Activated T-cell treated with anti-CD3 and anti-CD28 coated beads, Interleukin-2, amount 50 U/mL, for 4 hours (primary cell): ENCODE measurements around the gene CSE1L. TPM values are rescaled to one million over a fixed set of nuclear protein-coding genes. Genes with fewer than 3 reads are reported as not detected.
A peak's percentile ranks its signal among the peaks of the same experiment; 100 is the strongest.
"Not testable (repeated sequence)": the region's sequence is repeated elsewhere in the genome, so short reads cannot be mapped to it uniquely, and the experiment has no call there.

ENCODE experiments used
- ATAC-seq, 2 donors: fragments of 200-7000 bp; cut with Tn5 transposase; one replicate each; pipeline ENCODE4 v1.10.0; 2021
- DNase-seq: peaks from one replicate; pipeline ENCODE4 v3.0.0-alpha.2; 2020
- H3K27me3 Mint-ChIP-seq: one replicate; pipeline ENCODE4 v1.8.0; 2021; ENCODE audit warnings: low read depth, mixed read lengths
- H3K36me3 Mint-ChIP-seq: one replicate; pipeline ENCODE4 v1.8.0; 2022; ENCODE audit warnings: mixed read lengths; ENCODE audit not compliant: insufficient read depth
- H3K4me1 Mint-ChIP-seq: one replicate; pipeline ENCODE4 v1.8.0; 2021; ENCODE audit warnings: low read depth, mixed read lengths
- H3K4me3 Mint-ChIP-seq: one replicate; pipeline ENCODE4 v1.8.0; 2021; ENCODE audit warnings: mild to moderate bottlenecking, moderate library complexity, mixed read lengths
- H3K9me3 Mint-ChIP-seq: one replicate; pipeline ENCODE4 v1.8.0; 2021; ENCODE audit warnings: mixed read lengths
- total RNA-seq, 3 donors: library from RNA; stranded (reverse); gene quantifications; one replicate each; pipeline ENCODE4 v1.2.1, GENCODE V29; 2021

Gene CSE1L
- total RNA-seq, 3 donors from 2014 or later = 135 to 151 (median 141) TPM

- Mint-ChIP-seq H3K9me3 (no peaks in the 10 kb centered on the region), H3K4me1 (peaks cover 12% of the 10 kb centered on the region), H3K27me3 (no peaks in the 10 kb centered on the region), H3K4me3 (no peak overlapping the region), H3K36me3 (peaks cover 54% of the 10 kb centered on the region)
- DNase-seq = no peak
- no peak for ATAC-seq
Measured at GRCh38 chr20:49099011-49099410, 52.9 kb downstream of the CSE1L start.

DNA sequence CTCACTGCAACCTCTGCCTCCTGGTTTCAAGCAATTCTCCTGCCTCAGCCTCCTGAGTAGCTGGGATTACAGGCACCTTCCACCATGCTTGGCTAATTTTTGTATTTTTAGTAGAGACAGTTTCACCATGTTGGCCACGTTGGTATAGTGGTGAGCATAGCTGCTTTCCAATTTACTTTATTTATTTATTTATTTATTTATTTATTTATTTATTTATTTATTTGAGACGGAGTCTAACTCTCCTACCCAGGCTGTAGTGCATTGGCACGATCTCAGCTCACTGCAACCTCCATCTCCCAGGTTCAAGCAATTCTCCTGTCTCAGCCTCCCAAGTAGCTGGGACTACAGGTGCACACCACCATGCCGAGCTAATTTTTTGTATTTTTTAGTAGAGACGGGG lies 54.2 kb downstream of the CSE1L start:
- H3K4me1 Mint-ChIP-seq = peaks cover 12% of the 10 kb centered on the region
- not testable (repeated sequence) for H3K4me3 Mint-ChIP-seq, H3K9me3 Mint-ChIP-seq, H3K27me3 Mint-ChIP-seq, ATAC-seq, DNase-seq
- peaks cover 45% of the 10 kb centered on the region for H3K36me3 Mint-ChIP-seq

DNA sequence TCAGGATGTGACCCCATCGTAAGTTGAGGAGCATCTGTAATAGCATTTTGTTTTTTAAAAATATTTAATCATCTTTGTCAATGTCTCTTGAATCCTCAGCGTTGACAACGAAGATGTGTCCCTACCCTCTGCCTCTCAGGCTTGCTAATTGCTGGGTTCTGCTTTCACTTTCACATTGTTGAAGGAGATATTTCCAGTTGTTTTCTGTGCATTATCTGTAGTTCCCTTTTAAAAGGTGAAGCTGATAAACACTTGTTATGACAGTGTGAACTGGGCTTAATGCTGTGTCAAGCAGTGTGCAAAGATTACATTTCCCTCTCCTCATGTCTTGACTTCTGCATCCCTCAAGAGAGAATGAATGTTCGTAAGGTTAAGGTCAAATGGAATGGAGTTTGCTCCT lies 54.9 kb downstream of the CSE1L start:
- ATAC-seq = peak; percentile 41 to 43
- H3K9me3 Mint-ChIP-seq = no peaks in the 10 kb centered on the region
- peaks cover 43% of the 10 kb centered on the region for H3K36me3 Mint-ChIP-seq
- H3K27me3 Mint-ChIP-seq = no peaks in the 10 kb centered on the region
- no peak overlapping the region for H3K4me3 Mint-ChIP-seq
- no peak for DNase-seq
- peaks cover 12% of the 10 kb centered on the region for H3K4me1 Mint-ChIP-seq

GRCh38 chr20:49103019-49103418 lies 56.9 kb downstream of the CSE1L start:
- DNase-seq (no peak), ATAC-seq (no peak)
- H3K4me1 Mint-ChIP-seq = peaks cover 12% of the 10 kb centered on the region
- no peak overlapping the region for H3K4me3 Mint-ChIP-seq
- no peaks in the 10 kb centered on the region for H3K27me3 Mint-ChIP-seq
- H3K36me3 Mint-ChIP-seq = peaks cover 31% of the 10 kb centered on the region
- H3K9me3 Mint-ChIP-seq = no peaks in the 10 kb centered on the region

DNA sequence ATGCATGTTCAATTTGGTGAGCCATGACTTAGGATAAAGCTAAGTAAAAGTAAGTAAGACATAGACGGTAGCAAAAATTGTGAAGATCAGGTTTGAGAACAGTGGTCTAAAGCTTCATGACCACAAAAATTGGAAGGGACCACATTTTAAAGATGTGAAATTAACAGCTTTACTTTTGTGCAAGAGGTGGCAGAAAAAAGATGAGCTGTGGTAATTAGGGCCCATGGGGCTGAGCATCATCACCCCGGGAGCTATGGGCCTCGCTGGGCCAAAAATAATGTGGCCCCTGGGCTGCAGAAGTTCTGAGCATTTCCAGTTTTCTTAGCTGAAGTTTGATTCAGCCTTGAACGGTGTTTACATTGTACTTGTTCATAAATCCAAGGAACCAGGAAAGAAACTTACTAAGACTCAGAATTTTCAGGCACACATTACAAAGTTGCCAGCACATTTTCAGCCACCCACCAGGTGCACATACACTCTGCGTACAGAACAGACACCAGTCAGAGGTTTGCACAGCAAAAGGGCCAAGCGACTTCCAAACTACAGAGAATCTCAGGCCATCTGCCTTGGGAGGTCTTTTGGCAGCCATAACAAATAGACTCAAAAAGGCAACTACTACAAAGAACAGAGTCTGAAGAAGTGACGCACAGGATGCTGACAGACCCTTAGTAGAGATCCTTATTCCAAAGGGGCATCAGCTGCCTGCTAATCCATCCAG lies 57.7 kb downstream of the CSE1L start:
- H3K36me3 Mint-ChIP-seq = peaks cover 29% of the 10 kb centered on the region
- H3K4me3 Mint-ChIP-seq = no peak overlapping the region
- H3K4me1 Mint-ChIP-seq = peaks cover 12% of the 10 kb centered on the region
- no peaks in the 10 kb centered on the region for H3K9me3 Mint-ChIP-seq
- H3K27me3 Mint-ChIP-seq = no peaks in the 10 kb centered on the region
- ATAC-seq (no peak), DNase-seq (no peak)

GRCh38 chr20:49104365-49104648 lies 58.2 kb downstream of the CSE1L start:
- H3K4me1 Mint-ChIP-seq = peaks cover 12% of the 10 kb centered on the region
- no peak overlapping the region for H3K4me3 Mint-ChIP-seq
- no peaks in the 10 kb centered on the region for H3K9me3 Mint-ChIP-seq
- no peak for DNase-seq
- H3K36me3 Mint-ChIP-seq = peaks cover 27% of the 10 kb centered on the region
- no peak for ATAC-seq
- no peaks in the 10 kb centered on the region for H3K27me3 Mint-ChIP-seq

DNA sequence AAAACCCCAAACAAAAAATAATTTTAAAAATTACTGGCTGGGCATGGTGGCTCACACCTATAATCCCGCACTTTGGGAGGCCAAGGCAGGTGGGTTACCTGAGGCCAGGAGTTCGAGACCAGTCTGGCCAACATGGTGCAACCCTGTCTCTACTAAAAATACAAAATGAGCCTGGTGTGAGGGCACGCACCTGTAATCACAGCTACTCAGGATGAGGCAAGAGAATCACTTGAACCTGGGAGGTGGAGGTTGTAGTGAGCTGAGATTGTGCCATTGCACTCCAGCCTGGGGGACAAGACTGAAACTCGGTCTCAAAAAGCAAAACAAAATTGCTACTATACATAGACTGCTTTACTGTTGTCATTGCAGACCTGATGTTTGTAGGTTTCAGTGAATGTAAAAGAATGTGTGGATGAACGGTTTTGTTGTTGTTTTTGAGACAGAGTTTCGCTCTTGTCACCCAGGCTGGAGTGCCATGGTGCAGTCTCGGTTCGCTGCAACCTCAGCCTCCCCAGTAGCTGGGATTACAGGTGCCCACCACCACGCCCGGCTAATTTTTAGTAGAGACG lies 59.0 kb downstream of the CSE1L start:
- H3K27me3 Mint-ChIP-seq, DNase-seq, H3K4me3 Mint-ChIP-seq, H3K4me1 Mint-ChIP-seq, H3K9me3 Mint-ChIP-seq, ATAC-seq: not testable (repeated sequence)
- H3K36me3 Mint-ChIP-seq = peaks cover 31% of the 10 kb centered on the region

- no peaks in the 10 kb centered on the region for H3K27me3 Mint-ChIP-seq
- DNase-seq = no peak
- H3K36me3 Mint-ChIP-seq = peaks cover 35% of the 10 kb centered on the region
- H3K9me3 Mint-ChIP-seq = no peaks in the 10 kb centered on the region
- H3K4me1 Mint-ChIP-seq = peaks cover 1% of the 10 kb centered on the region
- no peak for ATAC-seq
- no peak overlapping the region for H3K4me3 Mint-ChIP-seq
Measured at GRCh38 chr20:49106328-49106727, 60.2 kb downstream of the CSE1L start.

DNA sequence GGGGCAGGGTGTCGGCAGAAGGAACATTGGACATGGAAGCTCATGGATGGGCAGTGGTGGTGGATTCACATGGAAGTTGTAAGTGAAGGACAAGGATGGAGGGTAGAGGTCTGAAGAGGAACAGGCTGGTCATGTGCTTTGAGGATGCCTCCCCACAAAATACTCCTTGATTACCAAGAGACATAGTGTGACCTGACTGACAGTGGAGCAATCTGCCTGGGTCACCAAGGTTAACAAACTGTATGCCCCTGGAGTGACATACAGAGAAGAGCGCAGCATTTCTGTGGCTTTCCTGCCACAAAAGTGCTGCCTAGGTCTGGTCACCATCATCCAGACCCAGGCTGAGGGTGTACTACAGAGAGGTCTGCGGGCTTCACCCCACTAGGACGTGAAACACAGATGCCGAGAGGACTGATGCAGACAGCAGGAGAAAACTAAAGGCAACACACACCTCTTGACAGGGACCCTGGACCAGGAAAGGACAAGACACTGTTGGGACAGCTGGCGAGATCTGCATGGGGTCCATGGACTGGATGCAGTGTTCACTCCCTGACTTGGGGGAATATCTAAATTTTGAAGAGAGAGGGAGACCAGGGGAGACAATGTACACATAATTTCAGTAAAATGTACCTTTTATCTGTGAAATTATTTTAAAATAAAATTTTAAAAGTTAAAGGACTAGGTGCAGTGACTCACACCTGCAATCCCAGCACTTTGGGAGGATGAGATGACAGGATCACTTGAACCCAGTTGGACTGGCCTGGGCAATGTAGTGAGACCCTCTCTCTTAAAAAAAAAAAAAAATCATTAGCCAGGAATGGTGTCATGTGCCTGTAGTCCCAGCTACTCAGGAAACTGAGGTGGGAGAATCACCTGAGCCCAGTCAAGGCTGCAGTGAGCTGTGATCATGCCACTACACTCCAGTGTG lies 64.9 kb downstream of the CSE1L start:
- ATAC-seq = no peak
- H3K9me3 Mint-ChIP-seq = no peaks in the 10 kb centered on the region
- H3K36me3 Mint-ChIP-seq = peaks cover 43% of the 10 kb centered on the region
- DNase-seq = no peak
- H3K27me3 Mint-ChIP-seq = no peaks in the 10 kb centered on the region
- no peak overlapping the region for H3K4me3 Mint-ChIP-seq
- H3K4me1 Mint-ChIP-seq = no peaks in the 10 kb centered on the region

GRCh38 chr20:49112596-49113274 lies 66.6 kb downstream of the CSE1L start:
- no peak overlapping the region for H3K4me3 Mint-ChIP-seq
- no peaks in the 10 kb centered on the region for H3K4me1 Mint-ChIP-seq
- no peaks in the 10 kb centered on the region for H3K27me3 Mint-ChIP-seq
- H3K9me3 Mint-ChIP-seq = no peaks in the 10 kb centered on the region
- H3K36me3 Mint-ChIP-seq = peaks cover 54% of the 10 kb centered on the region
- ATAC-seq (no peak), DNase-seq (no peak)

DNA sequence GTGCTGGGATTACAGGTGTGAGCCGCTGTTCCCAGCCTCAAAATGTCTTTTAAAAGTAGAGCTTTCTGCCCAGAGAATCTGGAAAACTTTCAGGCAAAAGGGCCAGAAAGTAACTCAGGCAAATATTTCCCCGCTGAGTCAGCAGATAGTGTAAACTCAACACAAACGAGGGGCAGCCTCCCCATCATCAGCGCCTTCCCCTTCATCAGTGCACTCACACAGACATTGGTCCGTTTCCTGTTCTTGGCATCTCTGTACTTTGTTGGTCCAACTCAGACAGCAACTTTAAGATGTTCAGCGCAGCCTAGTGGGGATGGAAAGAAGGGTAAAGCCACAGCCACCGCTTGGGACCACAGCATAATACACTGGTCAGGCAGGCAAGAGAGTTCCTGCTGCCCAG lies 69.5 kb downstream of the CSE1L start:
- Mint-ChIP-seq H3K9me3 (no peaks in the 10 kb centered on the region), H3K27me3 (no peaks in the 10 kb centered on the region), H3K4me3 (no peak overlapping the region), H3K36me3 (peaks cover 65% of the 10 kb centered on the region), H3K4me1 (no peaks in the 10 kb centered on the region)
- ATAC-seq = no peak
- no peak for DNase-seq

- H3K9me3 Mint-ChIP-seq = no peaks in the 10 kb centered on the region
- no peak for ATAC-seq
- H3K4me3 Mint-ChIP-seq = no peak overlapping the region
- H3K27me3 Mint-ChIP-seq = no peaks in the 10 kb centered on the region
- no peak for DNase-seq
- peaks cover 67% of the 10 kb centered on the region for H3K36me3 Mint-ChIP-seq
- H3K4me1 Mint-ChIP-seq = no peaks in the 10 kb centered on the region
Measured at GRCh38 chr20:49118307-49118706, 72.2 kb downstream of the CSE1L start.

DNA sequence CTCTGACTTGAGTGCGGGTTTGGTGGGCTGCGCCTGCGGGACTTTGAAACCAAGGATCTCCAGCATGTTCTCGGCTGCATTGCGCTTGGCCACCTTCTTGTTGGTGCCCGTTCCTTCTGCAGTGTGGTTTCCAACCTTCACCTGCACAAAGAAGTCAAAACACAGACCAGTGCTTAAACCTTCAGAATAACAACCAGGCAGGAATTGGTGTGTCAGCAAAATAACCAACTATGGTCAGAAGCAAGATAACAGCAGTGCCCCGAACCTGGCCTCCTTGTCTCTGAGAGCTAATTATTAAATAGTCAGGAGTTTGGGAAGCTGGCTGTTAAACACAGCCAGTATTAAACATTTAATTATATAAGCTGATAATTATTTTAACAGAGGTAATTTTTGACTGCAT lies 73.9 kb downstream of the CSE1L start:
- Mint-ChIP-seq H3K27me3 (no peaks in the 10 kb centered on the region), H3K4me3 (no peak overlapping the region), H3K9me3 (no peaks in the 10 kb centered on the region), H3K36me3 (peaks cover 70% of the 10 kb centered on the region), H3K4me1 (no peaks in the 10 kb centered on the region)
- ATAC-seq (no peak), DNase-seq (no peak)

- Mint-ChIP-seq H3K9me3 (no peaks in the 10 kb centered on the region), H3K27me3 (no peaks in the 10 kb centered on the region), H3K4me1 (peaks cover 2% of the 10 kb centered on the region), H3K36me3 (peaks cover 56% of the 10 kb centered on the region), H3K4me3 (no peak overlapping the region)
- ATAC-seq (no peak), DNase-seq (no peak)
Measured at GRCh38 chr20:49122920-49123319, 76.8 kb downstream of the CSE1L start.
